Neural progenitor cell (in vitro differentiated cells): ENCODE results near the gene PIGK.

Experiments
- EZH2 ChIP-seq: fragments of 200-600 bp; sonication (generic); IDR thresholded peaks from 2 replicates; pipeline ENCODE4 v1.6.1; 2017; ENCODE audit warnings: antibody characterized with exemption, mild to moderate bottlenecking, moderate library complexity
- TF ChIP-seq, protein P1 (sequence below): fragments of 200-600 bp; sonication (generic); IDR thresholded peaks from 2 replicates; pipeline ENCODE4 v1.5.1; 2017; ENCODE audit warnings: antibody characterized with exemption, mild to moderate bottlenecking

DNA sequence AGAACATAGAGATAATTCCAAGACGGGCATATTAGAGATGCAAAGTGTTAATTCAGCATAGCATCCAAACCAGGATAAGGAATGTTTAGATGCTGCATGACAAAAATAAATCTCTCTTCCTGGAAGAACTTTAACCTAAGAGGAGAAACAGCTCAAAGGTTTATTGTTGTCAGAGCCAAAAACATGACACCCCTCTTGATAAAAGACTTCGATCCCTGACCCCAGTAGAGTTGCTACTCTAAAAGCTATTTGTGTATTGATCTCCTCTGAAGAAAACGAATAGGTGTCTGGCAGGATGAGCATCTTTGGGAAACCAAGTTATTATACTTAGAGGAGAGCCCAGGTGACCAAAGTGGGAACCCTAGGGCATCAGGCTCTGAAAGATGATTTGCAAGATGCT is 158.1 kb downstream of the PIGK start:
- no peak for TF ChIP-seq EZH2
- TF ChIP-seq, protein P1, sequence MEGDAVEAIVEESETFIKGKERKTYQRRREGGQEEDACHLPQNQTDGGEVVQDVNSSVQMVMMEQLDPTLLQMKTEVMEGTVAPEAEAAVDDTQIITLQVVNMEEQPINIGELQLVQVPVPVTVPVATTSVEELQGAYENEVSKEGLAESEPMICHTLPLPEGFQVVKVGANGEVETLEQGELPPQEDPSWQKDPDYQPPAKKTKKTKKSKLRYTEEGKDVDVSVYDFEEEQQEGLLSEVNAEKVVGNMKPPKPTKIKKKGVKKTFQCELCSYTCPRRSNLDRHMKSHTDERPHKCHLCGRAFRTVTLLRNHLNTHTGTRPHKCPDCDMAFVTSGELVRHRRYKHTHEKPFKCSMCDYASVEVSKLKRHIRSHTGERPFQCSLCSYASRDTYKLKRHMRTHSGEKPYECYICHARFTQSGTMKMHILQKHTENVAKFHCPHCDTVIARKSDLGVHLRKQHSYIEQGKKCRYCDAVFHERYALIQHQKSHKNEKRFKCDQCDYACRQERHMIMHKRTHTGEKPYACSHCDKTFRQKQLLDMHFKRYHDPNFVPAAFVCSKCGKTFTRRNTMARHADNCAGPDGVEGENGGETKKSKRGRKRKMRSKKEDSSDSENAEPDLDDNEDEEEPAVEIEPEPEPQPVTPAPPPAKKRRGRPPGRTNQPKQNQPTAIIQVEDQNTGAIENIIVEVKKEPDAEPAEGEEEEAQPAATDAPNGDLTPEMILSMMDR: no peak
